GM18499 (cell line): ENCODE results near the gene RIBC1.
"Not testable (repeated sequence)": the region's sequence is repeated elsewhere in the genome, so short reads cannot be mapped to it uniquely, and the experiment has no call there.

Experiments
- ATAC-seq: cut with Tn5 transposase; IDR thresholded peaks from one replicate; pipeline ENCODE4 v1.9.1; 2021; ENCODE audit warnings: moderate number of reproducible peaks; ENCODE audit not compliant: insufficient read depth, unreplicated experiment

The RIBC1 gene

GRCh38 chrX:53422861-53423306 is at the start of gene RIBC1:
Gene RIBC1, plus strand, starts transcription at chrX:53422873. Its CDS starts 3,404 bp downstream, at chrX:53426277.
- ATAC-seq: no peak

GRCh38 chrX:53373307-53373706 is 49.4 kb upstream of the RIBC1 start:
- no peak for ATAC-seq

- ATAC-seq: no peak
Observed at GRCh38 chrX:53374222-53374820, 48.4 kb upstream of the RIBC1 start.

- no peak for ATAC-seq
Observed at GRCh38 chrX:53374923-53375322, 47.8 kb upstream of the RIBC1 start.

GRCh38 chrX:53376888-53377287 is 45.8 kb upstream of the RIBC1 start:
- ATAC-seq: no peak

GRCh38 chrX:53377464-53377863 is 45.2 kb upstream of the RIBC1 start:
- no peak for ATAC-seq

- no peak for ATAC-seq
Observed at GRCh38 chrX:53379008-53379710, 43.5 kb upstream of the RIBC1 start.

GRCh38 chrX:53379747-53380146 is 42.9 kb upstream of the RIBC1 start:
- no peak for ATAC-seq

GRCh38 chrX:53383376-53384076 is 39.1 kb upstream of the RIBC1 start:
- no peak for ATAC-seq

GRCh38 chrX:53395605-53396298 is 26.9 kb upstream of the RIBC1 start:
- ATAC-seq: no peak

GRCh38 chrX:53398216-53398615 is 24.5 kb upstream of the RIBC1 start:
- ATAC-seq: no peak

- no peak for ATAC-seq
Observed at GRCh38 chrX:53403535-53403934, 19.1 kb upstream of the RIBC1 start.

GRCh38 chrX:53412446-53412845 is 10.2 kb upstream of the RIBC1 start:
- no peak for ATAC-seq

- not testable (repeated sequence) for ATAC-seq
Observed at GRCh38 chrX:53420351-53420750, 2.3 kb upstream of the RIBC1 start.

GRCh38 chrX:53421125-53421524 is 1.5 kb upstream of the RIBC1 start:
- ATAC-seq: no peak

GRCh38 chrX:53421772-53422085 is 944 bp upstream of the RIBC1 start:
- ATAC-seq: no peak

- ATAC-seq: peak; percentile 80
Observed at GRCh38 chrX:53422086-53422860, 400 bp upstream of the RIBC1 start, which contains the start of gene SMC1A. Gene SMC1A, minus strand, starts transcription at chrX:53422654. Its CDS starts 54 bp downstream, at chrX:53422600.

GRCh38 chrX:53429755-53430154 is 7.1 kb downstream of the RIBC1 start:
- ATAC-seq: no peak

GRCh38 chrX:53430231-53430630 is 7.6 kb downstream of the RIBC1 start:
- no peak for ATAC-seq
